Mesenchymal stem cell (in vitro differentiated cells and primary cell): ENCODE data around the gene TRIM31.

Experiments used
- DNase-seq: peaks from one replicate; pipeline ENCODE4 v3.0.0-alpha.2; 2013
- H2AFZ ChIP-seq: one replicate; pipeline ENCODE4 v1.6.1; 2013; ENCODE audit warnings: low read depth, mild to moderate bottlenecking, control low read depth, inconsistent platforms, low read length, moderate library complexity
- H2AK5ac ChIP-seq: 2 replicates; pipeline ENCODE4 v1.6.1; 2013; ENCODE audit warnings: low read length, moderate library complexity, mild to moderate bottlenecking, inconsistent platforms; ENCODE audit not compliant: severe bottlenecking
- H2BK120ac ChIP-seq: one replicate; pipeline ENCODE4 v1.6.1; 2013; ENCODE audit warnings: low read depth, mild to moderate bottlenecking, inconsistent platforms, low read length, moderate library complexity
- H2BK12ac ChIP-seq, 2 experiments: one replicate each; pipeline ENCODE4 v1.6.1; 2013; ENCODE audit warnings: inconsistent platforms in 2 of 2, low read length in 2 of 2, mild to moderate bottlenecking in 2 of 2, moderate library complexity in 2 of 2, control low read depth in 1 of 2
- H2BK15ac ChIP-seq: one replicate; pipeline ENCODE4 v1.6.1; 2013; ENCODE audit warnings: mild to moderate bottlenecking, low read depth, inconsistent platforms; ENCODE audit not compliant: poor library complexity, severe bottlenecking
- H2BK5ac ChIP-seq: 2 replicates; pipeline ENCODE4 v1.6.1; 2013; ENCODE audit warnings: low read depth, mild to moderate bottlenecking, low read length, control low read depth, inconsistent platforms; ENCODE audit not compliant: poor library complexity, severe bottlenecking
- H3K14ac ChIP-seq, 2 experiments: one replicate each; pipeline ENCODE4 v1.6.1; 2013; ENCODE audit warnings: inconsistent platforms in 2 of 2, low read length in 2 of 2, control low read depth in 1 of 2, mild to moderate bottlenecking in 1 of 2, moderate library complexity in 1 of 2
- H3K18ac ChIP-seq, 2 experiments: one replicate each; pipeline ENCODE4 v1.6.1; 2013; ENCODE audit warnings: inconsistent platforms in 2 of 2, low read length in 2 of 2, control low read depth in 1 of 2, low read depth in 1 of 2, mild to moderate bottlenecking in 1 of 2
- H3K23ac ChIP-seq, 2 experiments: one replicate each; pipeline ENCODE4 v1.6.1; 2013; ENCODE audit warnings: inconsistent platforms in 2 of 2, low read length in 2 of 2, mild to moderate bottlenecking in 2 of 2, moderate library complexity in 2 of 2, control low read depth in 1 of 2
- H3K27ac ChIP-seq: 2 replicates; pipeline ENCODE4 v1.5.1; 2013; ENCODE audit warnings: mild to moderate bottlenecking, moderate library complexity, low read length, control low read depth, inconsistent platforms; ENCODE audit not compliant: poor library complexity, severe bottlenecking
- H3K27me3 ChIP-seq, 2 experiments: 2 replicates each; pipeline versions ENCODE4 v1.6.1 to v1.7.0; 2013; ENCODE audit warnings: low read length in 2 of 2, mild to moderate bottlenecking in 2 of 2, moderate library complexity in 2 of 2, control low read depth in 1 of 2, inconsistent platforms in 1 of 2; ENCODE audit not compliant: control insufficient read depth in 1 of 2, insufficient read depth in 1 of 2
- H3K36me3 ChIP-seq, 2 experiments: 2 replicates each; pipeline versions ENCODE4 v1.6.1 to v1.7.0; 2013; ENCODE audit warnings: low read length in 2 of 2, control low read depth in 1 of 2, inconsistent platforms in 1 of 2, low read depth in 1 of 2, mild to moderate bottlenecking in 1 of 2; ENCODE audit not compliant: insufficient read depth in 2 of 2, control insufficient read depth in 1 of 2
- H3K4ac ChIP-seq, 2 experiments: one replicate each; pipeline ENCODE4 v1.6.1; 2013; ENCODE audit warnings: inconsistent platforms in 2 of 2, low read length in 2 of 2, mild to moderate bottlenecking in 2 of 2, moderate library complexity in 2 of 2, control low read depth in 1 of 2, low read depth in 1 of 2
- H3K4me1 ChIP-seq: 2 replicates; pipeline ENCODE4 v1.6.1; 2013; ENCODE audit warnings: low read depth, low read length, control low read depth; ENCODE audit not compliant: control insufficient read depth, insufficient read depth
- H3K4me2 ChIP-seq: 2 replicates; pipeline ENCODE4 v1.6.1; 2013; ENCODE audit warnings: low read length, mild to moderate bottlenecking, inconsistent platforms; ENCODE audit not compliant: poor library complexity, severe bottlenecking
- H3K4me3 ChIP-seq, 2 experiments: 2 replicates each; pipeline versions ENCODE4 v1.5.1 to v1.7.0; 2013; ENCODE audit warnings: low read length in 2 of 2, mild to moderate bottlenecking in 2 of 2, control low read depth in 1 of 2, low read depth in 1 of 2; ENCODE audit not compliant: insufficient read depth in 1 of 2
- H3K79me1 ChIP-seq: replicated peaks from 2 replicates; pipeline ENCODE4 v1.6.1; 2013; ENCODE audit warnings: mild to moderate bottlenecking, control low read depth, low read length, inconsistent platforms; ENCODE audit not compliant: poor library complexity, severe bottlenecking
- H3K9ac ChIP-seq: 2 replicates; pipeline ENCODE4 v1.7.0; 2013; ENCODE audit warnings: mild to moderate bottlenecking, low read length, moderate library complexity
- H3K9me3 ChIP-seq: 2 replicates; pipeline ENCODE4 v1.7.0; 2013; ENCODE audit warnings: mild to moderate bottlenecking, low read length; ENCODE audit not compliant: control insufficient read depth
- H4K8ac ChIP-seq: one replicate; pipeline ENCODE4 v1.6.1; 2013; ENCODE audit warnings: inconsistent platforms, mild to moderate bottlenecking, low read length, moderate library complexity
- H4K91ac ChIP-seq: one replicate; pipeline ENCODE4 v1.6.1; 2013; ENCODE audit warnings: mild to moderate bottlenecking, low read length, inconsistent platforms
- WGBS: methylation state at CpG from one replicate; pipeline ENCODE4 v1.1.7; 2013; ENCODE audit warnings: mixed read lengths; 5-methylcytosine and 5-hydroxymethylcytosine counted together

TRIM31 gene

GRCh38 chr6:30150671-30151395 lies 37.9 kb upstream of the TRIM31 start:
- no peak overlapping the region for H3K23ac ChIP-seq
- DNase-seq: no peak
- no peak overlapping the region for H4K91ac ChIP-seq
- no peak overlapping the region for H3K4ac ChIP-seq
- no peak overlapping the region for H2BK5ac ChIP-seq
- peaks cover 0 to 39% of the 10 kb centered on the region in 2 experiments for H3K27me3 ChIP-seq
- H3K9me3 ChIP-seq: no peaks in the 10 kb centered on the region
- no peaks in the 10 kb centered on the region for H3K36me3 ChIP-seq
- H2AFZ ChIP-seq: no peak overlapping the region
- no peak overlapping the region for H3K27ac ChIP-seq
- WGBS: 86% methylated on average over 10 of the region's 10 CpGs
- peaks cover 8% of the 10 kb centered on the region for H3K4me1 ChIP-seq
- no peak overlapping the region for H2BK12ac ChIP-seq
- no peak overlapping the region for H2BK120ac ChIP-seq
- no peaks in the 10 kb centered on the region for H3K79me1 ChIP-seq
- H2AK5ac ChIP-seq: no peak overlapping the region
- no peak overlapping the region for H3K4me2 ChIP-seq
- H3K14ac ChIP-seq: no peak overlapping the region
- H3K18ac ChIP-seq: no peak overlapping the region
- H3K9ac ChIP-seq: no peak overlapping the region
- H2BK15ac ChIP-seq: no peak overlapping the region
- H4K8ac ChIP-seq: no peak overlapping the region
- H3K4me3 ChIP-seq: no peak overlapping the region

DNA sequence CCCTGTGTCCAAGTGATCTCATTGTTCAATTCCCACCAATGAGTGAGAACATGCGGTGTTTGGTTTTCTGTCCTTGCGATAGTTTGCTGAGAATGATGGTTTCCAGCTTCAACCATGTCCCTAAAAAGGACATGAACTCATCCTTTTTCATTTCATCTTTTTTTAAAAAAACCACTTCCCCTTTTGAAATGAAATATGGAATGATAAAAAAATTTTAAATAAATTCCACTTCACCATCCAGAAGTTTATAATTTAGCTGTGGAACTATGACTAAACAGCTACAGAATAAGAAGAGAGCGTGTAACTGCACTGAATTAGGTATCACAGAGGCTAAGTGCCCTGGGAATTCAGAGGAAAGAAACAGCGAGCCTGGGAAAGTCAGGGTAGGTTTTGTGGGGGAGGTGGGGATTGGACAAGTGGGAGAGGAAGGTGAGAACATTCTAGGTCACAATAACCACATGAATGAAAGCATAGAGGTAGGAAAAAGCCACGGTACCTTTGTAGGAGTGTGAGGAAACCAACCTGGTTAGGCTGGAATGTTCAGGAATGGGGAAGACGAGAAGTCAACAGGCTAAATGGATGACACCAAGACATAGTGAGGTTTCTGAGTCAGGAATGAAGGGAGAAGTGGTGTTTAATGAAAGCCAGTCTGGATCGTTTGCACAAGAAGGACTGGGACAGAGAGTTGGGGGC lies 37.1 kb upstream of the TRIM31 start:
- Histone ChIP-seq H3K9ac (no peak overlapping the region), H3K36me3 (no peaks in the 10 kb centered on the region)
- WGBS: 80% methylated on average over 7 of the region's 7 CpGs

GRCh38 chr6:30149234-30149633 lies 36.3 kb upstream of the TRIM31 start:
- WGBS: 38% methylated on average over 1 of the region's 3 CpGs
- H2AK5ac ChIP-seq: no peak overlapping the region
- H3K4me2 ChIP-seq: no peak overlapping the region
- no peak overlapping the region for H3K4me3 ChIP-seq
- no peak for DNase-seq
- no peak overlapping the region for H3K23ac ChIP-seq
- peaks cover 4% of the 10 kb centered on the region for H3K4me1 ChIP-seq
- H3K9ac ChIP-seq: no peak overlapping the region
- no peak overlapping the region for H3K4ac ChIP-seq
- no peaks in the 10 kb centered on the region for H3K9me3 ChIP-seq
- H4K8ac ChIP-seq: no peak overlapping the region
- H3K14ac ChIP-seq: no peak overlapping the region
- peaks cover 14 to 53% of the 10 kb centered on the region in 2 experiments for H3K27me3 ChIP-seq
- no peak overlapping the region for H4K91ac ChIP-seq
- H3K18ac ChIP-seq: no peak overlapping the region
- H3K79me1 ChIP-seq: no peaks in the 10 kb centered on the region
- H2BK5ac ChIP-seq: no peak overlapping the region
- no peaks in the 10 kb centered on the region for H3K36me3 ChIP-seq
- no peak overlapping the region for H2BK15ac ChIP-seq
- H2BK120ac ChIP-seq: no peak overlapping the region
- no peak overlapping the region for H2AFZ ChIP-seq
- no peak overlapping the region for H3K27ac ChIP-seq
- no peak overlapping the region for H2BK12ac ChIP-seq

More for the DNA sequence above, 37.1 kb upstream of the TRIM31 start:
- Histone ChIP-seq H3K18ac (no peak overlapping the region), H2BK12ac (no peak overlapping the region), H2AK5ac (no peak overlapping the region), H4K91ac (no peak overlapping the region), H3K27me3 (peaks cover 7 to 46% of the 10 kb centered on the region in 2 experiments), H4K8ac (no peak overlapping the region), H3K79me1 (no peaks in the 10 kb centered on the region), H2BK120ac (no peak overlapping the region), H2BK5ac (no peak overlapping the region), H2BK15ac (no peak overlapping the region), H3K4me3 (no peak overlapping the region), H3K9me3 (no peaks in the 10 kb centered on the region), H3K23ac (no peak overlapping the region), H3K4ac (no peak overlapping the region), H3K4me1 (peaks cover 7% of the 10 kb centered on the region), H2AFZ (no peak overlapping the region), H3K14ac (no peak overlapping the region), H3K4me2 (no peak overlapping the region), H3K27ac (no peak overlapping the region)
- DNase-seq: no peak

DNA sequence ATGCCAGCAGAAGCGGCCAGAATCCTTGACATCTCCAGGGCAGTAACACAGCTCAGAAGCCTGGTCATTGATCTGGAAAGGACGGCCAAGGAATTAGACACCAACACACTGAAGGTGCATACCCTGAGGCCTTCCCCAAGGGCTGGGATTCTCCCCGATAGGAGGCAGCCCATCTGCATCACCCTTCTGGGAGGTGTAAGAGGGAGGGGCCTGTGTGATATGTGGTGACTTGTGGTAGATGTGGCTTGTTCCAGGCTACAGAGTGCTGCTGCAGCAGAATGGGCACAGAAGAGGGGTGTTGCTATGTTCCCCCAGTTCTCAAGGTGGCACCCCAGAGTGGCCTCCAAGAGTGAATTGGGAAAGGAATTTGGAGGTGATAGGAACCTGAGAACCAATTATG lies 34.2 kb upstream of the TRIM31 start:
- Histone ChIP-seq H3K27me3 (peaks cover 23 to 52% of the 10 kb centered on the region in 2 experiments), H4K91ac (no peak overlapping the region), H3K14ac (no peak overlapping the region), H2AK5ac (no peak overlapping the region), H3K4me3 (no peak overlapping the region), H3K79me1 (no peaks in the 10 kb centered on the region), H3K27ac (no peak overlapping the region), H3K4ac (no peak overlapping the region), H3K18ac (no peak overlapping the region), H2BK12ac (no peak overlapping the region), H4K8ac (no peak overlapping the region), H3K4me1 (no peaks in the 10 kb centered on the region), H3K9ac (no peak overlapping the region), H3K4me2 (no peak overlapping the region), H2AFZ (no peak overlapping the region), H2BK15ac (no peak overlapping the region), H3K9me3 (no peaks in the 10 kb centered on the region), H3K36me3 (no peaks in the 10 kb centered on the region), H2BK120ac (no peak overlapping the region), H3K23ac (no peak overlapping the region), H2BK5ac (no peak overlapping the region)
- 84% methylated on average over 3 of the region's 3 CpGs for WGBS
- DNase-seq: no peak
